Osteoblast (primary cell): ENCODE data around the gene FAN1. TPM values are rescaled to one million over a fixed set of nuclear protein-coding genes. Genes with fewer than 3 reads are reported as not detected.

Experiments used
- DNase-seq: peaks from one replicate; pipeline ENCODE4 v3.0.0; 2011; ENCODE audit warnings: low spot score, mixed read lengths; ENCODE audit not compliant: insufficient read length; ENCODE audit errors: missing footprints
- H2AFZ ChIP-seq: 2 replicates; pipeline ENCODE4 v1.6.0; 2011; ENCODE audit warnings: mild to moderate bottlenecking, low read length
- H3K27ac ChIP-seq: 2 replicates; pipeline ENCODE4 v1.5.1; 2011; ENCODE audit warnings: mild to moderate bottlenecking, low read depth, low read length, moderate library complexity
- H3K27me3 ChIP-seq: 2 replicates; pipeline ENCODE4 v1.6.0; 2012; ENCODE audit warnings: mild to moderate bottlenecking, control low read depth, inconsistent platforms, low read length, moderate library complexity; ENCODE audit not compliant: insufficient read depth
- H3K36me3 ChIP-seq: 2 replicates; pipeline ENCODE4 v1.5.1; 2011; ENCODE audit warnings: mild to moderate bottlenecking, low read length, control low read depth, moderate library complexity; ENCODE audit not compliant: insufficient read depth
- H3K4me1 ChIP-seq: 2 replicates; pipeline ENCODE4 v1.5.1; 2011; ENCODE audit warnings: mild to moderate bottlenecking, low read length, control low read depth, moderate library complexity; ENCODE audit not compliant: insufficient read depth
- H3K4me2 ChIP-seq: 2 replicates; pipeline ENCODE4 v1.6.0; 2011; ENCODE audit warnings: mild to moderate bottlenecking, low read length; ENCODE audit not compliant: insufficient read depth
- H3K4me3 ChIP-seq: fragments of 200-600 bp; sonication (generic); 3 replicates; pipeline ENCODE4 v1.5.1; 2012; ENCODE audit warnings: mild to moderate bottlenecking, low read length, inconsistent platforms; ENCODE audit not compliant: insufficient read depth
- H3K79me2 ChIP-seq: 2 replicates; pipeline ENCODE4 v1.6.0; 2012; ENCODE audit warnings: mild to moderate bottlenecking, low read length, control low read depth, inconsistent platforms; ENCODE audit not compliant: insufficient read depth
- H3K9me3 ChIP-seq: 2 replicates; pipeline ENCODE4 v1.5.1; 2011; ENCODE audit warnings: low read depth, low read length, control low read depth
- H4K20me1 ChIP-seq: 2 replicates; pipeline ENCODE4 v1.6.0; 2012; ENCODE audit warnings: mild to moderate bottlenecking, low read length, control low read depth; ENCODE audit not compliant: insufficient read depth
- total RNA-seq: library from RNA; depleted of rRNA; stranded (reverse); fragments of >200 nt; gene quantifications from 2 replicates; pipeline ENCODE4 v1.2.3, GENCODE V29; 2012
- TF ChIP-seq, protein P1 (sequence below): IDR thresholded peaks from 2 replicates; pipeline ENCODE4 v1.5.1; 2011; ENCODE audit warnings: mild to moderate bottlenecking, low read depth, low read length, moderate library complexity; ENCODE audit errors: extremely low read depth

FAN1 gene
- total RNA-seq, 1 donor: 16.3 TPM

- Histone ChIP-seq H3K4me2 (no peak overlapping the region), H3K4me3 (no peak overlapping the region), H3K79me2 (no peaks in the 10 kb centered on the region), H3K9me3 (no peaks in the 10 kb centered on the region), H3K36me3 (peaks cover 90% of the 10 kb centered on the region), H2AFZ (no peak overlapping the region), H3K27me3 (no peaks in the 10 kb centered on the region), H3K4me1 (no peaks in the 10 kb centered on the region), H3K27ac (no peak overlapping the region), H4K20me1 (no peaks in the 10 kb centered on the region)
- TF ChIP-seq, protein P1, sequence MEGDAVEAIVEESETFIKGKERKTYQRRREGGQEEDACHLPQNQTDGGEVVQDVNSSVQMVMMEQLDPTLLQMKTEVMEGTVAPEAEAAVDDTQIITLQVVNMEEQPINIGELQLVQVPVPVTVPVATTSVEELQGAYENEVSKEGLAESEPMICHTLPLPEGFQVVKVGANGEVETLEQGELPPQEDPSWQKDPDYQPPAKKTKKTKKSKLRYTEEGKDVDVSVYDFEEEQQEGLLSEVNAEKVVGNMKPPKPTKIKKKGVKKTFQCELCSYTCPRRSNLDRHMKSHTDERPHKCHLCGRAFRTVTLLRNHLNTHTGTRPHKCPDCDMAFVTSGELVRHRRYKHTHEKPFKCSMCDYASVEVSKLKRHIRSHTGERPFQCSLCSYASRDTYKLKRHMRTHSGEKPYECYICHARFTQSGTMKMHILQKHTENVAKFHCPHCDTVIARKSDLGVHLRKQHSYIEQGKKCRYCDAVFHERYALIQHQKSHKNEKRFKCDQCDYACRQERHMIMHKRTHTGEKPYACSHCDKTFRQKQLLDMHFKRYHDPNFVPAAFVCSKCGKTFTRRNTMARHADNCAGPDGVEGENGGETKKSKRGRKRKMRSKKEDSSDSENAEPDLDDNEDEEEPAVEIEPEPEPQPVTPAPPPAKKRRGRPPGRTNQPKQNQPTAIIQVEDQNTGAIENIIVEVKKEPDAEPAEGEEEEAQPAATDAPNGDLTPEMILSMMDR: no peak
- no peak for DNase-seq
These were observed 37.8 kb downstream of the FAN1 start for GRCh38 chr15:30941520-30941919.

- H3K4me1 ChIP-seq: no peaks in the 10 kb centered on the region
- H3K4me3 ChIP-seq: no peak overlapping the region
- H3K4me2 ChIP-seq: no peak overlapping the region
- H2AFZ ChIP-seq: no peak overlapping the region
- TF ChIP-seq, protein P1: no peak
- H3K27ac ChIP-seq: no peak overlapping the region
- H3K36me3 ChIP-seq: peaks cover 94% of the 10 kb centered on the region
- H3K9me3 ChIP-seq: no peaks in the 10 kb centered on the region
- H3K27me3 ChIP-seq: no peaks in the 10 kb centered on the region
- no peak for DNase-seq
- H3K79me2 ChIP-seq: no peaks in the 10 kb centered on the region
- no peaks in the 10 kb centered on the region for H4K20me1 ChIP-seq
These were observed 40.1 kb downstream of the FAN1 start for GRCh38 chr15:30943654-30944335.

DNA sequence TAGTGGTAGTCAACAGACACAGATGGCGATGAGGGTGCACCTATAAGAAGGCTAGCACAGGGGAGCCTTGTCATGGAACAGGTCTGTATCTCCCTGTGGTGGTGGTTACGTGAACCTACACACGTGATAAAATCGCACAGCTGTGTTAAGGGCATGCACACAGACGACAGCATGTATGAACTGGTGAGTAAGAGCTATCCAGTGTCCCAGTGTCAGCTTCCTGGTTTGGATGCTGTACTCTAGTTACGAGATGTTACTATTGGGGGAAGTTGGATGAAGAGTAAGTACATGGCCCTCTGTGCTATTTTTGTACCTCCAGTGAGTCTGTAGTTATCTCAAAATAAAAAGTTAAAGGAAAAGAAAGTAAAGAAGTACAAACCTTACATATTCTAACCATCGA lies 49.5 kb downstream of the FAN1 start:
- H3K4me1 ChIP-seq: peaks cover 22% of the 10 kb centered on the region
- no peaks in the 10 kb centered on the region for H3K79me2 ChIP-seq
- no peak overlapping the region for H3K4me3 ChIP-seq
- H3K9me3 ChIP-seq: no peaks in the 10 kb centered on the region
- peaks cover 46% of the 10 kb centered on the region for H3K36me3 ChIP-seq
- no peaks in the 10 kb centered on the region for H4K20me1 ChIP-seq
- H3K4me2 ChIP-seq: no peak overlapping the region
- DNase-seq: no peak
- H3K27ac ChIP-seq: no peak overlapping the region
- no peaks in the 10 kb centered on the region for H3K27me3 ChIP-seq
- no peak overlapping the region for H2AFZ ChIP-seq
- TF ChIP-seq, protein P1: no peak

DNA sequence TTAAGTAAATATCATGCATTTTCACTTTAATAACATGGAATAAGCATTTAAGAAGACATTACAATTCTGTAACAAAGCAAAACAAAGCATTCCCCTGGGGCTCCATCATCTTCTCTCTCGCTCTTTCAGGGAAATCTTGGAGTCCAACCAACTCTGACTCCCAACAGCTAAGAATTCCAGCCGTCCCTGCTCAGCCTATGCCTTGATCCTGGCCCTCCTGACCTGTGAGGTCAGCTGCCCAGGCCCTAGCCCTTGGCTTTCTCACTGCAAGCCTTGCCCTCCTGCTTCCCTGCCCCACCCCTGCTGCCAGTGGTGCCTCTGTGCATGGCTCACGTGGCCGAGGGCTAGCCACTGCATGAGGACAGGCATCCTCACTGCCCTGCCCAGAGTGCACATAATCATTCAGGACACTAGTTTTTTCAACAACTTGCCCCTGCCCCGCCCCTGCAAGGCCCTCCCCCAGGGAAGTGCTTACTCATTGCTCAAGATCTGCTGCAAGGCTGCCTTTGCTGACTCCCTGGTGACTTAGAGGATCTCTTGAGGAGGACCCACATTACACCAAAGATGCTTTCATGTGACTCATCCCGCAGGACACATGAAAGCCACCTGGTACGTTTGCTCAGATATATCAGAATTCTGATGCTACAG lies 50.1 kb downstream of the FAN1 start:
- Histone ChIP-seq H4K20me1 (no peaks in the 10 kb centered on the region), H3K27me3 (no peaks in the 10 kb centered on the region), H3K36me3 (peaks cover 49% of the 10 kb centered on the region), H3K4me1 (peaks cover 22% of the 10 kb centered on the region), H2AFZ (no peak overlapping the region), H3K4me2 (peak overlapping the region; percentile 34), H3K4me3 (no peak overlapping the region), H3K79me2 (no peaks in the 10 kb centered on the region), H3K27ac (peak overlapping the region; percentile 52), H3K9me3 (no peaks in the 10 kb centered on the region)
- peak; percentile 76 for DNase-seq
- TF ChIP-seq, protein P1: no peak
